Measurements from ENCODE around the gene ZFP92. TPM values are rescaled to one million over a fixed set of nuclear protein-coding genes. Genes with fewer than 3 reads are reported as not detected.
"Not testable (repeated sequence)": the region's sequence is repeated elsewhere in the genome, so short reads cannot be mapped to it uniquely, and the experiment has no call there.

ZFP92 gene
- total RNA-seq, 1 experiment from 2014 or later: not detected

DNA sequence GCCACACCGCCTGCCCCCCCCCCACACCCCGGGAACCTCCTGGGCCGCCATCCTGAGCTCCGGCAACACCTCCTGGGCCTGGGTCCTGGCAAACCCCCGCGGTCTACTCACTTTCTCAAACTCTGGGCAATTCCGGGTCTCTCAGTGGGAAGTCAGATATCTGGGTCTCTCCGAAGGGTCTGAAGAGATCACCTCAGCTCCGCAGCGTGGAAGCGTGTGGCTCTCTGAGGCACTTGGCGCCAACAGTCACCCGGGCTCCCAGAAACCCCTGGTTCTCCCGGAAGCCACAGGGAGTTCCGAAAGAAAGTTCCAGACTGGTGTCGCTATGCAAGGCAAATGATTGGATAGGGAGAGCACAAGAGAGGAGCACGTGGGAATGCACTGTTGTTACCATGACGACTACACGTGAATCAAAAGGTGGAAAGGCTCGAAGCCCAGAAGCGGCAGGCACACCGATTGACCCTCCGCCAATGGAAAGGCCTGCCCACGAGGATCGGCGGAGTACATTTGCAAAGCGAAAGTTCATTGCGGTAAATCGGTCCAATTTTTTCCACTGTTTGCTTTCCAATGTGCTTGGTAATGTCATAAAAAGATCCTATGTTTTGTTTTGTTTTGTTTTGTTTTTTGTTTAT is 10.0 kb upstream of the ZFP92 start, which contains the start of gene PNMA6E:
Gene PNMA6E (minus strand): TSS at position 218 of the 632 bp plus-strand sequence. CDS start 2,501 bp downstream, outside the sequence.
- intact Hi-C loops (cut with micrococcal nuclease; ENCODE audit: unreplicated experiment): no loop called here
- Histone ChIP-seq H3K4me1 (replicated peaks; ENCODE audit: insufficient read depth) (no peaks in the 10 kb centered on the region), H3F3A (ENCODE audit: insufficient read depth, low read depth) (no peaks in the 10 kb centered on the region), H3K4me2 (no peak within 1 kb of the TSS), H3K27ac (no peak within 1 kb of the TSS), H3K4me3 (no peak within 1 kb of the TSS), H3K36me3 (ENCODE audit: low read depth) (no peaks in the 10 kb centered on the region), H3K79me2 (ENCODE audit: low read depth) (no peaks in the 10 kb centered on the region), H4K20me1 (ENCODE audit: insufficient read depth) (no peaks in the 10 kb centered on the region), H3K9me3 (ENCODE audit: insufficient read depth, low read depth) (no peaks in the 10 kb centered on the region), H2AFZ (no peak within 1 kb of the TSS), H3K27me3 (ENCODE audit: insufficient read depth, low read depth) (peaks cover 61% of the 10 kb centered on the region), H3K9me2 (ENCODE audit: insufficient read depth) (no peaks in the 10 kb centered on the region)
- no peak for DNase-seq
- TF ChIP-seq, protein P1, sequence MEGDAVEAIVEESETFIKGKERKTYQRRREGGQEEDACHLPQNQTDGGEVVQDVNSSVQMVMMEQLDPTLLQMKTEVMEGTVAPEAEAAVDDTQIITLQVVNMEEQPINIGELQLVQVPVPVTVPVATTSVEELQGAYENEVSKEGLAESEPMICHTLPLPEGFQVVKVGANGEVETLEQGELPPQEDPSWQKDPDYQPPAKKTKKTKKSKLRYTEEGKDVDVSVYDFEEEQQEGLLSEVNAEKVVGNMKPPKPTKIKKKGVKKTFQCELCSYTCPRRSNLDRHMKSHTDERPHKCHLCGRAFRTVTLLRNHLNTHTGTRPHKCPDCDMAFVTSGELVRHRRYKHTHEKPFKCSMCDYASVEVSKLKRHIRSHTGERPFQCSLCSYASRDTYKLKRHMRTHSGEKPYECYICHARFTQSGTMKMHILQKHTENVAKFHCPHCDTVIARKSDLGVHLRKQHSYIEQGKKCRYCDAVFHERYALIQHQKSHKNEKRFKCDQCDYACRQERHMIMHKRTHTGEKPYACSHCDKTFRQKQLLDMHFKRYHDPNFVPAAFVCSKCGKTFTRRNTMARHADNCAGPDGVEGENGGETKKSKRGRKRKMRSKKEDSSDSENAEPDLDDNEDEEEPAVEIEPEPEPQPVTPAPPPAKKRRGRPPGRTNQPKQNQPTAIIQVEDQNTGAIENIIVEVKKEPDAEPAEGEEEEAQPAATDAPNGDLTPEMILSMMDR (conservative IDR thresholded peaks at IDR 0.05): no peak
- no peak for TF ChIP-seq EZH2 (IDR thresholded peaks at IDR 0.05; ENCODE audit: low read depth)
- ChIA-PET POLR2A (ENCODE audit: unreplicated experiment) (no interaction called here), CTCF (no interaction called here)
- BruUV-seq (replicated peaks): no TSS peak

DNA sequence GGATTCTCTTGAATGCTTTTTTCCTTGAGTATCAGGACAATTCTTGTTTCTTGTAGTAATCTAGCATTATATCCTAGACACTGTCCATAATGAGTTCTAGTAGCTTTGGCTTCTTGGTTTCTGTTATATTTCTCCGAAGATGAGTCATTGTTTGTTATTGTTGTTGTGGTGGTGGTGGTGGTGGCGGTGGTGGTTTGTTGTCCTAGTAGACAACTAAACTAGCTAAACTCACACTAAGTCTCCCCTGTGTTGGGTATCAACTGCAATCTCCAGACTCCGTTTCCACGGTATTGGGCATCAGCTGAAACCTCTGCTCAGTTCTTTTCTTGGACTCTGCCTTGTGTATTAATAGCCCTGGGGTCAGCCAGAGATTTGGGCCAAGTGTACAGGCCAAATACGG is 6.9 kb upstream of the ZFP92 start:
- intact Hi-C loops (cut with micrococcal nuclease; ENCODE audit: unreplicated experiment); H2AFZ ChIP-seq; H3K4me3 ChIP-seq; H3K36me3 ChIP-seq (ENCODE audit: low read depth); BruUV-seq (replicated peaks); H3K4me1 ChIP-seq (replicated peaks; ENCODE audit: insufficient read depth); H3K9me2 ChIP-seq (ENCODE audit: insufficient read depth); H4K20me1 ChIP-seq (ENCODE audit: insufficient read depth); H3K79me2 ChIP-seq (ENCODE audit: low read depth); H3K9me3 ChIP-seq (ENCODE audit: insufficient read depth, low read depth); POLR2A ChIA-PET (ENCODE audit: unreplicated experiment); CTCF ChIA-PET; H3F3A ChIP-seq (ENCODE audit: insufficient read depth, low read depth); DNase-seq; H3K4me2 ChIP-seq; H3K27ac ChIP-seq: not testable (repeated sequence)
- H3K27me3 ChIP-seq (ENCODE audit: insufficient read depth, low read depth): peaks cover 64% of the 10 kb centered on the region

DNA sequence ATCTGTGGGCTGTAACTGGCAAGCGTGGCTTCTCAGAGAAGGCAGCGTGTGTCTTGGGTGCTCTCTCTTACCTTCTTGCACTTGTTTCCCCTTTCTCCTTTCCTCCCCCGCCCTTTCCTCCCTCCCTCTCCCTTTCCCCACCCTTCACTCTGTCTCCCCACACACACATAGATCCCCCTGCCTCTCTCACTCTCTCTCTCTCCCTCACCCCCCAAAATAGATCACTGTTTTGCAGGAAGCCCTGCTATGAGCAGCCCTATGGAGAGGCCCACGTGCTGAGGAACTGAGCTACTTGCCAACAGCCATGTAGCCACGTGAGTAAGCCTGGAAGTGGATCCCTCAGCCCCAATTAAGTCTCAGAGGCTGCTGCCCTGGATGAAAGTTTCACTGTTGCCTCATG is 5.8 kb upstream of the ZFP92 start:
- Histone ChIP-seq H3K4me2 (no peak overlapping the region), H3K9me3 (ENCODE audit: insufficient read depth, low read depth) (no peaks in the 10 kb centered on the region), H3K27ac (no peak overlapping the region), H3K4me1 (replicated peaks; ENCODE audit: insufficient read depth) (no peaks in the 10 kb centered on the region), H3F3A (ENCODE audit: insufficient read depth, low read depth) (no peaks in the 10 kb centered on the region), H3K27me3 (ENCODE audit: insufficient read depth, low read depth) (peaks cover 65% of the 10 kb centered on the region), H3K36me3 (ENCODE audit: low read depth) (no peaks in the 10 kb centered on the region), H3K79me2 (ENCODE audit: low read depth) (no peaks in the 10 kb centered on the region), H4K20me1 (ENCODE audit: insufficient read depth) (no peaks in the 10 kb centered on the region), H3K9me2 (ENCODE audit: insufficient read depth) (no peaks in the 10 kb centered on the region), H2AFZ (no peak overlapping the region), H3K4me3 (no peak overlapping the region)
- DNase-seq: no peak
- no TSS peak for BruUV-seq (replicated peaks)
- intact Hi-C loops (cut with micrococcal nuclease; ENCODE audit: unreplicated experiment): no loop called here
- POLR2A ChIA-PET (ENCODE audit: unreplicated experiment): no interaction called here
- TF ChIP-seq EZH2 (IDR thresholded peaks at IDR 0.05; ENCODE audit: low read depth): no peak
- TF ChIP-seq, protein P1 (conservative IDR thresholded peaks at IDR 0.05): no peak
- CTCF ChIA-PET: no interaction called here

DNA sequence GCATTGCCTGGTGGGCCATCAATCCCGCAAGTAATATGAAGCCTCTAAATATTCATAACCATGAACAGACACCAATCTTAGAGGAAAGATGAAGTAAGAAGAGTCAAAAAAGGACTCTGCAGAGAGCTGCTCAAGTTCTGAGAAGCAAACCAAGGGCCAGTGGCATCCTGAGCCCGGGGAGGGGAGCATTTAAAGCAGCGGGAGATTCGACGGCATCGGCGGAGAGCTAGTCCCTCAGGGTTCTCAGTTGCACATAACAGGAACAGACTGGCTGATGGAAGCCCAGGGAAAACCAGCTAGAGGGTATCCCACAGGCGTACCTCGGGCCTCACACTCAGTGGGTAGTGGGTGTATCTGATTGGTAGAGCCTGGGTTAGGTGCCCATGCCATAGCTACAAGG is 5.3 kb upstream of the ZFP92 start:
- CTCF ChIA-PET: no interaction called here
- Histone ChIP-seq H3K4me1 (replicated peaks; ENCODE audit: insufficient read depth) (no peaks in the 10 kb centered on the region), H3K27me3 (ENCODE audit: insufficient read depth, low read depth) (peaks cover 71% of the 10 kb centered on the region), H3K79me2 (ENCODE audit: low read depth) (no peaks in the 10 kb centered on the region), H3K36me3 (ENCODE audit: low read depth) (no peaks in the 10 kb centered on the region), H3K4me3 (no peak overlapping the region), H3K9me3 (ENCODE audit: insufficient read depth, low read depth) (no peaks in the 10 kb centered on the region), H4K20me1 (ENCODE audit: insufficient read depth) (no peaks in the 10 kb centered on the region), H2AFZ (no peak overlapping the region), H3K9me2 (ENCODE audit: insufficient read depth) (no peaks in the 10 kb centered on the region), H3F3A (ENCODE audit: insufficient read depth, low read depth) (no peaks in the 10 kb centered on the region), H3K27ac (no peak overlapping the region), H3K4me2 (no peak overlapping the region)
- no peak for TF ChIP-seq EZH2 (IDR thresholded peaks at IDR 0.05; ENCODE audit: low read depth)
- TF ChIP-seq, protein P1 (conservative IDR thresholded peaks at IDR 0.05): no peak
- POLR2A ChIA-PET (ENCODE audit: unreplicated experiment): no interaction called here
- intact Hi-C loops (cut with micrococcal nuclease; ENCODE audit: unreplicated experiment): no loop called here
- DNase-seq: no peak
- BruUV-seq (replicated peaks): no TSS peak
